K562 (cell line): ENCODE results near the gene PSMA5. TPM values are rescaled to one million over a fixed set of nuclear protein-coding genes. Genes with fewer than 3 reads are reported as not detected.

Experiments used
- ATAC-seq: fragments of 200-7000 bp; cut with Tn5 transposase; 3 replicates; pipeline ENCODE4 v1.9.1; 2020; ENCODE audit warnings: moderate library complexity
- BruUV-seq: library from RNA; stranded (reverse); fragments of 400-500 nt; replicated peaks from 2 replicates; lab custom pipeline; 2021; lab: Mats Ljungman, UMichigan
- CTCF ChIA-PET: fragments of 300-600 bp; formaldehyde crosslinking; extraction: SDS; loops from one replicate; lab custom pipeline; 2021; ENCODE audit warnings: low intra/inter-chr PET ratio; lab: Yijun Ruan, JAX
- POLR2A ChIA-PET: fragments of 300-600, 350-650 bp; sonication (Branson Sonifier 250); formaldehyde crosslinking; extraction: SDS; loops from one replicate; lab custom pipeline; 2021; ENCODE audit warnings: antibody characterized with exemption, inconsistent platforms; lab: Yijun Ruan, JAX
- DNase-seq, 4 experiments: peaks; one replicate each; pipeline versions ENCODE4 v3.0.0 to v3.0.0-alpha.2; 2011 to 2018; ENCODE audit warnings: low spot score in 3 of 4, mixed read lengths in 3 of 4; ENCODE audit errors: extremely low read depth in 1 of 4
- FAIRE-seq: peaks from 2 replicates; lab custom pipeline; 2011; peaks lifted over from hg19 to GRCh38; lab: Jason Lieb, UNC
- H2AFZ ChIP-seq: 2 replicates; pipeline ENCODE4 v1.6.0; 2011; ENCODE audit warnings: low read depth, low read length, control low read depth, inconsistent platforms
- H3K27ac ChIP-seq: fragments of 200-600 bp; 3 replicates; pipeline ENCODE4 v1.8.0; 2011; ENCODE audit warnings: low read depth, mild to moderate bottlenecking, control low read depth, inconsistent platforms, low read length, moderate library complexity, mixed read lengths; ENCODE audit errors: extremely low read depth
- H3K27me3 ChIP-seq, 2 experiments: fragments of 300-600 bp in 1 of 2; 2 replicates in 1 of 2; 3 replicates in 1 of 2; pipeline versions ENCODE4 v1.6.0 to v1.8.0; 2011; ENCODE audit warnings: inconsistent platforms in 2 of 2, low read length in 2 of 2, mild to moderate bottlenecking in 1 of 2, mixed read lengths in 1 of 2, moderate library complexity in 1 of 2; ENCODE audit not compliant: control insufficient read depth in 2 of 2, insufficient read depth in 2 of 2
- H3K36me3 ChIP-seq: fragments of 300-600 bp; 3 replicates; pipeline ENCODE4 v1.8.0; 2011; ENCODE audit warnings: mild to moderate bottlenecking, low read length, inconsistent platforms; ENCODE audit not compliant: control insufficient read depth, insufficient read depth
- H3K4me1 ChIP-seq, 2 experiments: fragments of 200-600 bp in 1 of 2; replicated peaks in 1 of 2; 2 replicates in 1 of 2; 3 replicates in 1 of 2; pipeline versions ENCODE4 v1.5.1 to v1.8.0; 2011; ENCODE audit warnings: inconsistent platforms in 2 of 2, low read length in 2 of 2, mild to moderate bottlenecking in 1 of 2, mixed read lengths in 1 of 2, moderate library complexity in 1 of 2; ENCODE audit not compliant: control insufficient read depth in 2 of 2, insufficient read depth in 2 of 2
- H3K4me2 ChIP-seq: 2 replicates; pipeline ENCODE4 v1.6.1; 2011; ENCODE audit warnings: low read length, control low read depth, inconsistent platforms, mixed read lengths; ENCODE audit not compliant: insufficient read depth
- H3K4me3 ChIP-seq: fragments of 200-600 bp; sonication (generic), shearing (Covaris generic); 2 replicates; pipeline ENCODE4 v1.5.1; 2016; ENCODE audit warnings: control low read depth, inconsistent platforms
- H3K79me2 ChIP-seq: fragments of 200-600 bp; 3 replicates; pipeline ENCODE4 v1.8.0; 2011; ENCODE audit warnings: low read length, inconsistent platforms; ENCODE audit not compliant: control insufficient read depth, insufficient read depth
- H3K9ac ChIP-seq, 2 experiments: 2 replicates each; pipeline versions ENCODE4 v1.6.0 to v1.6.1; 2011; ENCODE audit warnings: low read depth in 2 of 2, low read length in 2 of 2, control low read depth in 1 of 2, inconsistent platforms in 1 of 2, mild to moderate bottlenecking in 1 of 2, mixed read lengths in 1 of 2; ENCODE audit not compliant: insufficient read depth in 1 of 2
- H3K9me1 ChIP-seq: one replicate; pipeline ENCODE4 v1.6.0; 2011; ENCODE audit warnings: inconsistent platforms, mild to moderate bottlenecking, low read length, moderate library complexity; ENCODE audit not compliant: control insufficient read depth, insufficient read depth
- H3K9me3 ChIP-seq: replicated peaks from 2 replicates; pipeline ENCODE4 v1.5.1; 2011; ENCODE audit warnings: low read depth, low read length, inconsistent platforms; ENCODE audit not compliant: control insufficient read depth, insufficient read depth
- H4K20me1 ChIP-seq: replicated peaks from 2 replicates; pipeline ENCODE4 v1.6.1; 2011; ENCODE audit warnings: low read length, inconsistent platforms, mixed read lengths; ENCODE audit not compliant: control insufficient read depth, insufficient read depth
- ARID1B ChIP-seq: fragments of 450-650 bp; IDR thresholded peaks from 2 replicates; pipeline ENCODE4 v1.6.1; 2016; ENCODE audit warnings: antibody characterized with exemption, mild to moderate bottlenecking, inconsistent platforms
- DPF2 ChIP-seq: fragments of 450-650 bp; IDR thresholded peaks from 2 replicates; pipeline ENCODE4 v1.6.1; 2016
- ESRRA ChIP-seq: fragments of 450-650 bp; IDR thresholded peaks from 2 replicates; pipeline ENCODE4 v1.6.1; 2014; ENCODE audit warnings: low read depth, mild to moderate bottlenecking, moderate library complexity, borderline replicate concordance
- JUN ChIP-seq, 2 experiments: sonication (generic) in 1 of 2; formaldehyde crosslinking in 1 of 2; IDR thresholded peaks; 2 replicates each; pipeline versions ENCODE4 v1.6.1 to v1.8.0; 2012 to 2022; ENCODE audit warnings: borderline replicate concordance in 2 of 2, mild to moderate bottlenecking in 2 of 2, improper control_type of control experiment in 1 of 2, low read depth in 1 of 2, low read length in 1 of 2, missing genetic modification reagents in 1 of 2
- JUND ChIP-seq, 2 experiments: IDR thresholded peaks; 2 replicates in 1 of 2; 3 replicates in 1 of 2; pipeline ENCODE4 v1.6.1; 2011; ENCODE audit warnings: borderline replicate concordance in 2 of 2, low read depth in 2 of 2, low read length in 2 of 2, improper control_type of control experiment in 1 of 2, missing biosample characterization in 1 of 2, missing genetic modification characterization in 1 of 2, missing genetic modification reagents in 1 of 2
- KHSRP ChIP-seq: fragments of 450-650 bp; IDR thresholded peaks from 2 replicates; pipeline ENCODE4 v1.6.1; 2017
- L3MBTL2 ChIP-seq: fragments of 450-650 bp; IDR thresholded peaks from 2 replicates; pipeline ENCODE4 v1.6.1; 2016; ENCODE audit warnings: mild to moderate bottlenecking, moderate library complexity
- LEF1 ChIP-seq: fragments of 450-650 bp; IDR thresholded peaks from 2 replicates; pipeline ENCODE4 v1.6.1; 2016; ENCODE audit warnings: mild to moderate bottlenecking
- NFE2 ChIP-seq: IDR thresholded peaks from 2 replicates; pipeline ENCODE4 v1.6.1; 2014; ENCODE audit warnings: antibody characterized with exemption, low read depth
- NFXL1 ChIP-seq: fragments of 450-650 bp; formaldehyde crosslinking; IDR thresholded peaks from 2 replicates; pipeline ENCODE4 v1.4.0; 2021; ENCODE audit warnings: mild to moderate bottlenecking
- NR2F6 ChIP-seq: fragments of 450-650 bp; formaldehyde crosslinking; IDR thresholded peaks from 2 replicates; pipeline ENCODE4 v1.4.0; 2020; ENCODE audit warnings: mild to moderate bottlenecking
- SMARCC2 ChIP-seq: fragments of 450-650 bp; IDR thresholded peaks from 2 replicates; pipeline ENCODE4 v1.6.1; 2017; ENCODE audit warnings: antibody characterized with exemption, moderate library complexity, mild to moderate bottlenecking, low read depth
- TBL1XR1 ChIP-seq, 2 experiments: IDR thresholded peaks; 2 replicates each; pipeline ENCODE4 v1.6.1; 2012; ENCODE audit warnings: improper control_type of control experiment in 2 of 2, low read length in 2 of 2, mild to moderate bottlenecking in 1 of 2
- ZNF318 ChIP-seq, 2 experiments: fragments of 450-650 bp; IDR thresholded peaks; 2 replicates each; pipeline ENCODE4 v1.6.1; 2016; ENCODE audit warnings: mild to moderate bottlenecking in 2 of 2, borderline replicate concordance in 1 of 2, low read depth in 1 of 2, moderate library complexity in 1 of 2
- WGBS: fragments of 100-300 bp; shearing (Covaris generic); methylation state at CpG from one replicate; pipeline ENCODE4 v1.1.6; 2016; ENCODE audit warnings: low coverage, mixed read lengths; ENCODE audit not compliant: insufficient coverage; ENCODE audit errors: missing lambda C conversion rate; 5-methylcytosine and 5-hydroxymethylcytosine counted together
- in situ Hi-C: fragments of 300-500 bp; cut with MboI; formaldehyde crosslinking; loops from 4 replicates; pipeline ENCODE4 v1.15.0; 2018; ENCODE audit warnings: inconsistent platforms, mixed read lengths
- intact Hi-C: fragments of 100-400 bp; cut with micrococcal nuclease; formaldehyde crosslinking; loops from 2 replicates; pipeline ENCODE4 v1.14.2; 2022
- polyA plus RNA-seq, 8 experiments: library from polyadenylated mRNA; depleted of rRNA in 4 of 8; stranded (reverse) in 5 of 8; unstranded in 3 of 8; fragments of >200 nt; fragmentation: Nextera tagmentation in 2 of 8; fragmentation: Illumina TruSeq in 1 of 8; extraction: Ambion mirVana in 2 of 8; extraction: Trizol in 1 of 8; gene quantifications; 2 replicates each; pipeline versions ENCODE4 v1.2.1 to v1.2.3, GENCODE V29; 2011 to 2014; ENCODE audit warnings: inconsistent platforms in 1 of 8, missing spikeins in 1 of 8
- total RNA-seq, 7 experiments: library from RNA; depleted of rRNA in 6 of 7; stranded (reverse); fragments of >200 nt in 6 of 7; fragmentation: Illumina TruSeq in 2 of 7; extraction: Trizol in 2 of 7; gene quantifications; 2 replicates each; pipeline versions ENCODE4 v1.2.1 to v1.2.3, GENCODE V29; 2011 to 2021; ENCODE audit warnings: low replicate concordance in 1 of 7

The PSMA5 gene
- total and polyA plus RNA-seq, 9 of the 15 experiments (the other 6 are each of a cell fraction or from before 2014, with no cell fraction given): 82.6 to 542 (median 287) TPM

DNA sequence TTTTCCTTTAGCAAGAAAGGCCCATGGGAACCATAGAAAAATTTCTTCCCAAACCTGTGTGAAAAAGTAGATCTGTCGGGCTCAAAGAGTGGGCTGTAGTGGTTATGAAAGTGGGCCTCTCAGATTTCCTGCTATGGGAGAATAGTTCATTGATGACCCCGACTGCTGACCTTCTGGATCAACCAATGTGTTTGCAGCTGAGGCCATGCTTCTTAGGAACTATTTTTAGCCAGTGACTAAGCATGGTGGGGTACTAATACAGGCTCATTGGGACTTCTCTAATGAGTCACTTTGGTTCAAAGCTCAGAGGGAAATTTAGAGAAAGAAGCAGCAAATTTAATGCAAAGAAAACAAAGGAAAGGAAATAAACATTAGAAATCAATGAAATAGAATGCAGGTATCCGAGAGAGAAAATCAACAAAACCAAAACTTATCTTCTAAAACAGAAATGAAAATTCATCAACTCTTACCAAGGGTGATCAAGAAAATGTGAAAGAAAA, 12.6 kb upstream of the PSMA5 start:
- H3K27me3 ChIP-seq: no peaks in the 10 kb centered on the region; a peak in 1 of 5 replicates
- DNase-seq (peak; percentile 32 to 78 (median 56)), ATAC-seq (peak; percentile 87), FAIRE-seq (peak; percentile 82)
- BruUV-seq: no TSS peak
- WGBS: 8% methylated on average over 3 of the region's 3 CpGs
- H3K79me2 ChIP-seq: no peaks in the 10 kb centered on the region
- H4K20me1 ChIP-seq: no peaks in the 10 kb centered on the region
- POLR2A ChIA-PET: interaction anchor here (1.1 to 1.3 kb wide), 2 partner anchors 9 to 47 kb away, joined by 3 read pairs; no protein-coding TSS in a partner anchor
- H3K9me1 ChIP-seq: no peaks in the 10 kb centered on the region
- H3K36me3 ChIP-seq: no peaks in the 10 kb centered on the region
- H3K4me1 ChIP-seq: peaks cover 0 to 15% of the 10 kb centered on the region in 2 experiments; a peak in 3 of 5 replicates
- peaks cover 2% of the 10 kb centered on the region; the same call in 1 of the 2 replicates for H3K9me3 ChIP-seq
- in situ Hi-C loops (no loop called here), intact Hi-C loops (no loop called here)
- no peak overlapping the region for H3K4me3 ChIP-seq
- no peak overlapping the region for H3K9ac ChIP-seq
- H3K4me2 ChIP-seq: peak overlapping the region; percentile 1; the same call in 1 of the 2 replicates
- H2AFZ ChIP-seq: peak overlapping the region; percentile 69
- H3K27ac ChIP-seq: peak overlapping the region; percentile 4; the same call in 1 of the 3 replicates
- CTCF ChIA-PET: no interaction called here
- TF ChIP-seq JUND (IDR thresholded peaks at IDR 0.05; ENCODE audit: borderline replicate concordance, low read depth, low read length) (peak; percentile 89), JUND (tag; IDR thresholded peaks at IDR 0.05; ENCODE audit: borderline replicate concordance, low read depth, low read length) (peak; percentile 74; the same call in 1 of the 3 replicates), NFE2 (peak; percentile 76), ARID1B (peak; percentile 54), LEF1 (peak; percentile 47; the same call in 1 of the 2 replicates), NR2F6 (no peak), L3MBTL2 (peak; percentile 60; the same call in 1 of the 2 replicates), NFXL1 (CRISPR knock-in tag) (no peak), ESRRA (0 out of 2 replicates have a peak, but pooled peaks have one; percentile 15), KHSRP (no peak), SMARCC2 (peak; percentile 72; the same call in 1 of the 2 replicates), TBL1XR1 (IDR thresholded peaks at IDR 0.05; ENCODE audit: low read length in 2 of 2) (no peak), DPF2 (peak; percentile 77), ZNF318 (IDR thresholded peaks at IDR 0.05; ENCODE audit: borderline replicate concordance in 1 of 2, low read depth in 1 of 2) (peak in 1 of 2 experiments; percentile 44; a peak in 1 of 4 replicates), JUN (IDR thresholded peaks at IDR 0.05; ENCODE audit: borderline replicate concordance, low read depth, low read length) (peak; percentile 81), JUN (CRISPR knock-in tag; IDR thresholded peaks at IDR 0.05; ENCODE audit: borderline replicate concordance) (no peak)
